Activated T-cell treated with anti-CD3 and anti-CD28 coated beads for 1 hour (primary cell): ENCODE results near the gene SIRT2.
"Not testable (repeated sequence)": the region's sequence is repeated elsewhere in the genome, so short reads cannot be mapped to it uniquely, and the experiment has no call there.

ENCODE experiments used
- DNase-seq: peaks from one replicate; pipeline ENCODE4 v3.0.0-alpha.2; 2020; ENCODE audit warnings: low read depth

SIRT2 gene

DNA sequence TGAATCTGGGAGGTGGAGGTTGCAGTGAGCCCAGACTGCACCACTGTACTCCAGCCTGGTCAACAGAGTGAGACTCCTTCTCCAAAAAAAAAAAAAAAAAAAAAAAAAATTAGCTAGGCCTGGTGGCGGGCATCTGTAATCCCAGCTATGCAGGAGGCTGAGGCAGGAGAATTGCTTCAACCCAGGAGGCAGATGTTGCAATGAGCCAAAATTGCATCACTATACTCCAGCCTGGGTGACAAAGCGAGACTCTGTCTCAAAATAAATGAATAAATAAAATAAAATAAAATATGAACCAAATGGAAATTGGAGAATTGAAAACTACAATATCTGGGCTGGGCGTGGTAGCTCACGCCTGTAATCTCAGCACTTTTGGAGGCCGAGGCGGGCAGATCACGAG is 70.2 kb downstream of the SIRT2 start:
- not testable (repeated sequence) for DNase-seq
